Measurements from ENCODE around the gene INO80D. TPM values are rescaled to one million over a fixed set of nuclear protein-coding genes. Genes with fewer than 3 reads are reported as not detected.
"Not testable (repeated sequence)": the region's sequence is repeated elsewhere in the genome, so short reads cannot be mapped to it uniquely, and the experiment has no call there.

Gene INO80D
- total and polyA plus RNA-seq, 3 donors from 2014 or later: 5.3 to 31.6 (median 28.2) TPM

- Histone ChIP-seq H3K9me3 (no peaks in the 10 kb centered on the region), H3K36me3 (ENCODE audit: low read depth, missing control alignments) (no peaks in the 10 kb centered on the region), H3K27me3 (no peaks in the 10 kb centered on the region), H3K27ac (no peak overlapping the region), H3K4me1 (no peaks in the 10 kb centered on the region), H3K4me3 (no peak overlapping the region)
- intact Hi-C loops (cut with DNase I; ENCODE audit: low total_unique reads): no loop called here
- DNase-seq: no peak
- TF ChIP-seq POLR2A (IDR thresholded peaks at IDR 0.05): no peak
- no peak for TF ChIP-seq CTCF (IDR thresholded peaks at IDR 0.05)
- 71 to 81% methylated on average over 8 of the region's 8 CpGs for WGBS, 2 donors
Observed at GRCh38 chr2:206031950-206032567, 53.9 kb downstream of the INO80D start.

- intact Hi-C loops (cut with DNase I; ENCODE audit: low total_unique reads): no loop called here
- no peaks in the 10 kb centered on the region for H3K27me3 ChIP-seq
- no peaks in the 10 kb centered on the region for H3K9me3 ChIP-seq
- no peak for DNase-seq
- no peak overlapping the region for H3K27ac ChIP-seq
- no peak for TF ChIP-seq CTCF (IDR thresholded peaks at IDR 0.05)
- no peak for TF ChIP-seq POLR2A (IDR thresholded peaks at IDR 0.05)
- H3K4me1 ChIP-seq: no peaks in the 10 kb centered on the region
- no peaks in the 10 kb centered on the region for H3K36me3 ChIP-seq (ENCODE audit: low read depth, missing control alignments)
- H3K4me3 ChIP-seq: no peak overlapping the region
- 93 to 94% methylated on average over 10 to 11 of the region's 11 CpGs for WGBS, 2 donors
Observed at GRCh38 chr2:206031162-206031784, 54.7 kb downstream of the INO80D start.

GRCh38 chr2:206028101-206028500 is 57.9 kb downstream of the INO80D start:
- no peaks in the 10 kb centered on the region for H3K36me3 ChIP-seq (ENCODE audit: low read depth, missing control alignments)

GRCh38 chr2:206023183-206023582 is 62.8 kb downstream of the INO80D start:
- peak; percentile 7 to 40 (median 38) for TF ChIP-seq CTCF (IDR thresholded peaks at IDR 0.05)
- no peak for TF ChIP-seq POLR2A (IDR thresholded peaks at IDR 0.05)
- Histone ChIP-seq H3K27ac (no peak overlapping the region), H3K9me3 (no peaks in the 10 kb centered on the region), H3K27me3 (no peaks in the 10 kb centered on the region), H3K36me3 (ENCODE audit: low read depth, missing control alignments) (peaks cover 3% of the 10 kb centered on the region), H3K4me3 (no peak overlapping the region), H3K4me1 (no peaks in the 10 kb centered on the region)
- 60 to 70% methylated on average over 8 of the region's 8 CpGs for WGBS, 2 donors
- intact Hi-C loops (cut with DNase I; ENCODE audit: low total_unique reads): no loop called here
- DNase-seq: peak; percentile 63

More at GRCh38 chr2:206028101-206028500, 57.9 kb downstream of the INO80D start:
- 90 to 94% methylated on average over 10 of the region's 10 CpGs for WGBS, 2 donors
- intact Hi-C loops (cut with DNase I; ENCODE audit: low total_unique reads): no loop called here
- no peak for TF ChIP-seq CTCF (IDR thresholded peaks at IDR 0.05)
- no peak for TF ChIP-seq POLR2A (IDR thresholded peaks at IDR 0.05)
- H3K4me3 ChIP-seq: no peak overlapping the region
- H3K4me1 ChIP-seq: no peaks in the 10 kb centered on the region
- H3K27me3 ChIP-seq: no peaks in the 10 kb centered on the region
- DNase-seq: no peak
- H3K27ac ChIP-seq: no peak overlapping the region
- no peaks in the 10 kb centered on the region for H3K9me3 ChIP-seq

- intact Hi-C loops (cut with DNase I; ENCODE audit: low total_unique reads): no loop called here
- no peak for DNase-seq
- H3K9me3 ChIP-seq: no peaks in the 10 kb centered on the region
- TF ChIP-seq CTCF (IDR thresholded peaks at IDR 0.05) (no peak), POLR2A (IDR thresholded peaks at IDR 0.05) (no peak)
- peaks cover 3% of the 10 kb centered on the region for H3K36me3 ChIP-seq (ENCODE audit: low read depth, missing control alignments)
- 88 to 91% methylated on average over 2 of the region's 2 CpGs for WGBS, 2 donors
- H3K27ac ChIP-seq: no peak overlapping the region
- no peaks in the 10 kb centered on the region for H3K4me1 ChIP-seq
- H3K4me3 ChIP-seq: no peak overlapping the region
- H3K27me3 ChIP-seq: no peaks in the 10 kb centered on the region
Observed at GRCh38 chr2:206020171-206020570, 65.8 kb downstream of the INO80D start.

- H3K9me3 ChIP-seq; H3K27ac ChIP-seq; H3K4me1 ChIP-seq; H3K27me3 ChIP-seq; H3K36me3 ChIP-seq (ENCODE audit: low read depth, missing control alignments); DNase-seq; H3K4me3 ChIP-seq; intact Hi-C loops (cut with DNase I; ENCODE audit: low total_unique reads): not testable (repeated sequence)
- WGBS, 2 donors: 90 to 92% methylated on average over 2 of the region's 2 CpGs
Observed at GRCh38 chr2:206015746-206016145, 70.2 kb downstream of the INO80D start.

Measured in testis (tissue), 3 donors.